ENCODE data around the gene VN1R2. TPM values are rescaled to one million over a fixed set of nuclear protein-coding genes. Genes with fewer than 3 reads are reported as not detected.

Gene VN1R2
- not detected in 5 replicates for total RNA-seq (2022; extraction: Qiagen RNA extraction; ENCODE audit: low read depth)

GRCh38 chr19:53257715-53258342, at the start of gene VN1R2:
VN1R2 (plus strand) TSS chr19:53258292; CDS start chr19:53258376, 84 bp downstream.

GRCh38 chr19:53254411-53255341, 3.4 kb upstream of the VN1R2 start, which contains the start of gene ZNF677:
ZNF677 (minus strand) TSS chr19:53254873; CDS start chr19:53251550, 3,323 bp downstream.

GRCh38 chr19:53267623-53268022, 9.5 kb downstream of the VN1R2 start, which contains the start of gene VN1R4:
VN1R4 (minus strand) TSS chr19:53267723; CDS start chr19:53267665, 58 bp downstream.

Other genes starting within 250 kb of the VN1R2 start
- gene ERVV-1, start 244.4 kb upstream of the VN1R2 start, total RNA-seq (2022; extraction: Qiagen RNA extraction; ENCODE audit: low read depth) = not detected in 5 replicates
- not detected in 5 replicates for gene ERVV-2, start 213.6 kb upstream of the VN1R2 start, total RNA-seq (2022; extraction: Qiagen RNA extraction; ENCODE audit: low read depth)
- gene ZNF160, start 154.9 kb upstream of the VN1R2 start, total RNA-seq (2022; extraction: Qiagen RNA extraction; ENCODE audit: low read depth) = 6.7 to 11.0 TPM (median 7.7 TPM) in 5 replicates
- not detected in 5 replicates for gene ZNF415, start 125.4 kb upstream of the VN1R2 start, total RNA-seq (2022; extraction: Qiagen RNA extraction; ENCODE audit: low read depth)
- gene ZNF347, start 99.2 kb upstream of the VN1R2 start, total RNA-seq (2022; extraction: Qiagen RNA extraction; ENCODE audit: low read depth) = not detected in 5 replicates
- not detected in 5 replicates for gene ZNF665, start 64.9 kb upstream of the VN1R2 start, total RNA-seq (2022; extraction: Qiagen RNA extraction; ENCODE audit: low read depth)
- not detected in 5 replicates for gene ZNF677, start 3.4 kb upstream of the VN1R2 start, total RNA-seq (2022; extraction: Qiagen RNA extraction; ENCODE audit: low read depth)
- gene VN1R4, start 9.4 kb downstream of the VN1R2 start, total RNA-seq (2022; extraction: Qiagen RNA extraction; ENCODE audit: low read depth) = not detected in 5 replicates
- 3.0 to 4.7 TPM (median 3.8 TPM) in 5 replicates for gene ZNF845, start 75.5 kb downstream of the VN1R2 start, total RNA-seq (2022; extraction: Qiagen RNA extraction; ENCODE audit: low read depth)
- gene ZNF525, start 107.4 kb downstream of the VN1R2 start, total RNA-seq (2022; extraction: Qiagen RNA extraction; ENCODE audit: low read depth) = 0.26 to 0.82 TPM (median 0.38 TPM) in 5 replicates
- 3.3 to 5.5 TPM (median 4.1 TPM) in 5 replicates for gene ZNF765, start 136.9 kb downstream of the VN1R2 start, total RNA-seq (2022; extraction: Qiagen RNA extraction; ENCODE audit: low read depth)
- 7.1 to 9.3 TPM (median 7.4 TPM) in 5 replicates for gene ZNF761, start 173.7 kb downstream of the VN1R2 start, total RNA-seq (2022; extraction: Qiagen RNA extraction; ENCODE audit: low read depth)
- gene ZNF813, start 209.4 kb downstream of the VN1R2 start, total RNA-seq (2022; extraction: Qiagen RNA extraction; ENCODE audit: low read depth) = 0.17 to 0.48 TPM (median 0.32 TPM) in 5 replicates